GM19468 (cell line): ENCODE results near the gene LCN9.
"Not testable (repeated sequence)": the region's sequence is repeated elsewhere in the genome, so short reads cannot be mapped to it uniquely, and the experiment has no call there.

Experiments
- ATAC-seq: cut with Tn5 transposase; IDR thresholded peaks from one replicate; pipeline ENCODE4 v1.9.1; 2021; ENCODE audit warnings: mild to moderate bottlenecking, moderate library complexity, moderate number of reproducible peaks; ENCODE audit not compliant: unreplicated experiment; ENCODE audit errors: extremely low read depth

The LCN9 gene

DNA sequence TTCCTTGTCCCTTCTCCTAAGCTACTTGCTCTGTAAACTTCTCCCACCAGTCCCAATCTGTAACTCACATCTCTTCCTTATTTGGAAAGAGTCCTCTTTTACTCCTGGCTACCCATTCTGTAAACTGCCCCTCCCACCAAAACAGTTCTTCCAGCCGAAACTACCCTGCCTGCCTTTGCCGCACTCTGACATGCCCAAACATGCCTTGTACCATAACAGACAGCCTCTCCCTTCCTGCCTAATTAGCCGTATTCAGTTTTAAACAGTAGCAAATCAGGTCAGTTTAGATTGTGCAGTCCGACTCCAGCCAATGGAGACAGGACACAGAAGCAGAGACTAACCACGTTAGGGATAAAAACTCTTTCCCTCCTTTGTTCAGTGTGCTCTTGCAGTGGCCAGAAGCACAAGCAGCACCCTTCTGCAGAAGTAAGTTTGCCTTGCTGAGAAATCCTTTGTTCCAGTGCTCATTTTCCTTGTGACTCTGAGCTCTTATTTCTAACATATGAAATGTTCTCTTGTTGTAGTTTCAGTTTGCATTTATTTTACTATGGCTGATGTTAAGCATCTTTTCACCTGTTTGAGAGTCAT lies 18.4 kb upstream of the LCN9 start:
- ATAC-seq, result no peak

DNA sequence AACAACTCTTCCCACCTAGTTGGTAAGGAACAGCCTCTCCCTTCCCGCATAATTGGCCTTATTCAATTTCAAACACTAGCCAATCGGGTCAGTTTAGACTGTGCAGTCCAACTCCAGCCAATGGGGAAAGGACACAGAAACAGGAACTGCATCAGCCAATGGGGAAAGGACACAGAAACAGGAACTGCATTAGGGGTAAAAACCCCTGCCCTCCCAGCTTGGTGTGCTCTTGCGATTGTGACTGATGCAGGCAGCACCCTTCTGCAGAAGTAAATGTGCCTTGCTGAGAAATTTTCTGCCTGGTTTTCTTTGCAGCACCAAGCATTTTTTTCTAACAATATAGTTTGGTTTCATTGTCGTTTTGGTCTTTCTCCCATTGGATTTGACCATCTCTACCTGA lies 15.2 kb upstream of the LCN9 start:
- ATAC-seq, result no peak

- no peak for ATAC-seq
Measured at GRCh38 chr9:135648494-135649410, 14.4 kb upstream of the LCN9 start.

DNA sequence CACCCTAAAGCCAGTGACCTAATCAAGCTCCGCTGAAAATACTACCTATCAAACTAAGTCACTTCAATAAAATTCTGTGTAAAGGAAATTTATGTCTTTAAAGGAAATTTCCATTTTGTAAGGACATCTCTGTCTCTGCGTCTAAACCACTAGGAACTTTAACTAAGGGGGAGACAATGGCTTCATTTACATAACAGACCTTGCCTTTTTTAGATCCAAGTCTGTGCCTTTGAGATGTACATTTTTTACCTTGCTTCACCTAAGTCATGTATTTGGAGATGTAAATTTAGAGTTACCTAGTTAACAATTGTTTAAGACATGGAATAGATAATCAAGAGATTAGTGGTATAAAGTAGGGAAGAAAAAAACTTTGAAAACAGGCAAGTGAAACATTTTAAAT lies 13.6 kb upstream of the LCN9 start:
- ATAC-seq, result no peak

DNA sequence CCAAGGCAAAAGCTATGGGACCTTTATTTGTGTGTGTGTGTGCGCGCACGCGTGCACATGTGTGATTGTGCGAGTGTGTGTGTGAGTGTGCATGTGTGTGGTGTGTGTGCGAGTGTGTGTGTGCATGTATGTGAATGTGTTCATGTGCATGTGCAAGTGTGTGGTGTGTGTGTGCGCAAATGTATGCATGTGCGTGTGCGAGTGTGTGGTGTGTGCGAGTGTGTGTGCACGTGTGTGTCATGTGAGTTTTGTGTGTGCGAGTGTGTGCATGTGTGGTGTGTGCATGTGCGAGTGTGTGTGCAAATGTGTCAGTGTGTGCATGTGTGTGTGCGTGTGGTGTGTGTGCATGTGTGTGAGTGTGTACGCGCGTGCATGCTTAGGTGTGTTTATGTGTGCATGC lies 12.7 kb upstream of the LCN9 start:
- ATAC-seq, result no peak

DNA sequence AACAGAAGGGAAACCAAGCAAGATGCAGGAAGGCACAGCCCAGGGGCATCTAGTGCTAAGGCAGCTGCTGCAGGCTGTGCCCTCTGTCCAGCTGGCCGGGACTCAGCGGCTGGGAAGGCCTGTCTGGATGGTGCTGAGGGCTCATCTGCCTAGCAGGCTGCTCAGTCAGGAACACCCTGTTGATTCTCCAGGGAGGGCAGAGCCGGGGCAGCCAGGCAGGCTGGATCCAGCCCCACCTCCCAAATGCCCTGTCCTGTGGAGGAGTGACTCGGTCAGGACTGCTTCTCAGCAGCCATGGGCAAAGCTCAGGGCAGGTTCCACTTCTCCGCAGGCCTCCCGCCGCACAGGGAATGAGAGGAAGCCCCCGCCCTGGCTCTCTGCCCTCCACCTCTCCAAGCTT lies 7.8 kb upstream of the LCN9 start:
- ATAC-seq, result no peak

DNA sequence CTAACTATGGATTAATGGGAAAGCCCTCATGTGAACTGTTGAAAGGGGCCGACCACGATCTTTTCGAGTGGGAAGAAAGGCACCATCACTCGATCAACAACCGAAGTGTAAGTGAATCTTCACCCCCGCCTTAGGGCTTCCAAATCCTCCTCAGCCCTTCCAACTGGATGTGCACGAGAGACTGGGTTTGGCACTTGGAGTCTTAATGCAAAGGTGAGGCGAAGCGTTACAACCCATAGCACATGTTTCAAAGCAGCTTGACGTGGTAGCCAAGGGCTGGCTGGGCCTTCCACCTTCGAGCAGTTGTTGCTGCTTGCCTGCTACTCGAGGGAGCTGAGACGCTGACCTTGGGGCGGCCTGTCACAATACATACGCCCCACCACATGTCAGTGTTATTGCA lies 5.7 kb upstream of the LCN9 start:
- no peak for ATAC-seq

DNA sequence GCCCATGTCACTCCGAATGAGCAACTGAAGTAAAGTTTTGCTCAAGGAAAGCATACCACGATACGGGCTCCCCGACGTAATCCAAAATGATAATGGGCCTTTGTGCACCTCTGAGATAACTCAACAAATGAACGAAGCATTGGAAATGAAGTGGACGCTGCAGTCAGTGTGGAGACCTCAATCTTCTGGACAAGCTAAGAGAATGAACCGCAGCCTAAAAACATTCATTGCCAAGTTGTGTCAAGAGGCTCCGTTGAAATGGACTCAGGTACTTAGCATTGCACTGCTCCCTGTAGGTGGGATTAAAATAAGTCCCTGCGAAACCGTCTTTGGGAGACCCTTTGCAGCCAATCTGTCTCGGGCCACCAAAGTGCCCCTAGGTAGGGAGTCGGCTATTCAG lies 3.9 kb upstream of the LCN9 start:
- ATAC-seq, result no peak

- no peak for ATAC-seq
Measured at GRCh38 chr9:135660407-135660806, 2.7 kb upstream of the LCN9 start.

DNA sequence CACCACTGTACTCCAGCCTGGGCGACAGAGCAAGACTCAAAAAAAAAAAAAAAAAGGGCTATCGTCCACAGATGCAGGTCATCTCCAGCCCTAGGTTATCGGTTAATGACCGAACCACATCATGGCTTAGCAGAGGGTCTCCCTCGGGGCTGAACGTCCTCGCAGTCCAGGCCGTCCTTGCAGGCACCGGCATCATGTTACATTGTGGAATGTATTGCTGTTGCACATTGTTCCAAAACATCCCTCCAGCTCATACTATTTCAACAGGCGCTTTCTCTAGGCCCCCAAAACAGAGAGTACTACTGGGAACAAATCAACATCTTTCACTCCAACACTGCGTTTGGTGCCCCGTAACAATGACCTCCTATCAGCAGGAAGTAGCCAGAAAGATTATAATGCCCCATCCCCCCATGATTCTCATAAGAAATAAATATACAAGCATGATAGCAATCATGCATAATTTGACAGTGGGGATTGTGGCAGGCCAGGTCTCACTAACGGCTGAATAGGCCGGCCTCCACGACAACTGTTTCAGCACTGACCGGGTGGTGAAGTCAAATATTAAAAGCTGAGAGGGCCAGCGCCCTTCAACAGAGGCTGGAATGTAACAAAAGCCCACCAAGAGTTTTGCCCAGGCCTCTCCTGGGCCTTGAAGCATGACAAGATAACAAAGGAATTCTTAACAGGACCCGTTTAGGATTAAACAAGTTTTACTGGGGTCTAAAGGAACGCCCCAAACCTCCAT lies 1.1 kb upstream of the LCN9 start:
- ATAC-seq, result no peak

DNA sequence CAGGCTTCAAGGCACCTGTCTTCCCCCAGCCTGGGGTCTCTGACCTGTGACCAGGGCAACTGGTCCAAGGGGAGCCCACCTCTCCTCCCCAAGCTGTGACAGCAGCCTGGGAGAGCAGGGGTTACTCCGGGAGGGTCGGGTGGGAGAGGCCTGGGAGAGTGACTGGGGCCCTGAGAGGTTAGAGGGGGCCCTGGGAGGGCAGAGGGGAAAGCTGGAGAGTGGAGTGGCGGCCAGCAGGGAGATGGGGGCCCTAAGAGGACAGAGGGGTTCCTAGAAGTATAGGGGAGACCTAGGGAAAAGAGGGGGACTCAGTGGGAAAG lies 302 bp downstream of the LCN9 start:
- no peak for ATAC-seq

DNA sequence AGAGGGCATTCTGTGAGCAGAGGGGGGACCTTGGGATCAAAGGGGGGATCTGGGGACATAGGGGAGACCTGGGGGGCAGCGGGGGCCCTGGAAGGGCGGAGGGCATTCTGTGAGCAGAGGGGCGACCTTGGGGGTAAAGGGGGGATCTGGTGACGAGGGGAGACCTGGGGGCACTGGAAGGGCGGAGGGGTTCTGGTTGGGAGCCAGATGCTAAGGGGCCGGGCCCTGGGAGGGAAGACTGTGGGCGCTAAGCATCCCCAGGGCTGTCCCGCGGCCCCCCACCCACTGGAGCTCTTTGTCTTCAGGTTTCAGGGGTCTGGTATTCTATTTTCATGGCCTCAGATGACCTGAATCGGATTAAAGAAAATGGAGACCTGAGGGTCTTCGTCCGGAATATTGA lies 748 bp downstream of the LCN9 start:
- ATAC-seq, result no peak

DNA sequence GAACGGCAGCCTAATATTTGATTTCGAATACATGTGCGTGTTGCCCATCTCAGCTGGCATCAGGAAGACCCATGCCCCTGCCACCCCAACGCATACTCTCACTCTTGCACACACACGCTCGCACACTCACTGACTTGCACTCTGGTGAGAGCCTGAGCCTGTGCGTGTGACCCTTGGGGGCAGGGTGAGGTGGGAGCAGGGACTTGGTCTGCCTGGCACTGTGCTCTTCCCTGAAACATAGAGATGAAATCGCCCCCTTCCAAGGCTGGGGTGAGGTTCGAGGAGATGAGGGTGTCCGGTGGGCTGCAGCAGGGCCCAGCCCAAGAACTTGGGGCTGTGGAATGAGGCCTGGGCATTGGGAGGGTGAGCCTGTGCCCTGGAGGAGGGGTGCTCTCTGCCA lies 1.2 kb downstream of the LCN9 start:
- ATAC-seq, result no peak

DNA sequence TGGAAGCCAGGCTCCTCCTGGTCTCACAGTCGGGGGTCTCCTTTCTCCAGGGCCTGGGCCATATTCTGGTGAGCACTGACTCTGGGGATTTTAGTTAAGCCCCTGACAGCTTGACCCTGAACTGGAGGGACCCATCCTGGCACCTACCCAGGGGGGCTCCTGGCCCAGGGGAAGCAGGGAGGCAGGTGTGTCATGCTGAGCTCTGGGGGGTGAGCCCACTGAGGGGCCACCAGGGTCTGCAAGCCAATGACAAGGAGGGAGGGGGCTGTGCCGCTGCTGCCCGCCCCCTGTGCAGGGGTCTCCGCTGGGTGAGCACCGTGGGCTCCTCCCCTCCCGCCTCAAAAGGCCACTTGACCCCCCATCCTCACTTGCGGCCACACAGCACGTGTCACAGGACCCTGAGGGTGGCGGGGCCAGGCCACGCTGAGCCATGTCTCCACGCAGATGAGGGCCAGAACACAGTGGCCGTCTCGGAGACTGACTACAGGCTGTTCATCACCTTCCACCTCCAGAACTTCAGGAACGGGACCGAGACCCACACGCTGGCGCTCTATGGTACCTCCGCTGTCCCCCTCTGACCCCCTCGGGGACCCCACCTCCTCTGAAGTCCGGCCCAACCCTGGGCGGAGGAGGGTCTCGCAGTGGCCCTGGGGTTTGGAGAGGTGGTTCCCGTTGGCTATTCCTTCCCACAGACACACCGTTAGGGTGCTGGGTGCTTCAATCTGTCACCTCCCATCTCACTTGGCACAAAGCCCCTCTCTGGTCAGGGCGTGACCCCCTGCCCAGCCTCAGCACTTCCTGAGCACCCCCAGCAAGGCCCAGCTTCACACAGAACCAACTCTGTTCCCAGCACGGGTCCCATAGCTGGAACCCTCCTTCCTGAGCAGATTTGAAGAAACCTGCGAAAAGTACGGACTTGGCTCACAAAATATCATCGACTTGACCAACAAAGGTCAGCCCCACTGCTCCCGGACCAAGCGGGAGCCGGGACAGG lies 2.0 kb downstream of the LCN9 start:
- ATAC-seq, result no peak

GRCh38 chr9:135665795-135666189 lies 2.7 kb downstream of the LCN9 start:
- no peak for ATAC-seq

DNA sequence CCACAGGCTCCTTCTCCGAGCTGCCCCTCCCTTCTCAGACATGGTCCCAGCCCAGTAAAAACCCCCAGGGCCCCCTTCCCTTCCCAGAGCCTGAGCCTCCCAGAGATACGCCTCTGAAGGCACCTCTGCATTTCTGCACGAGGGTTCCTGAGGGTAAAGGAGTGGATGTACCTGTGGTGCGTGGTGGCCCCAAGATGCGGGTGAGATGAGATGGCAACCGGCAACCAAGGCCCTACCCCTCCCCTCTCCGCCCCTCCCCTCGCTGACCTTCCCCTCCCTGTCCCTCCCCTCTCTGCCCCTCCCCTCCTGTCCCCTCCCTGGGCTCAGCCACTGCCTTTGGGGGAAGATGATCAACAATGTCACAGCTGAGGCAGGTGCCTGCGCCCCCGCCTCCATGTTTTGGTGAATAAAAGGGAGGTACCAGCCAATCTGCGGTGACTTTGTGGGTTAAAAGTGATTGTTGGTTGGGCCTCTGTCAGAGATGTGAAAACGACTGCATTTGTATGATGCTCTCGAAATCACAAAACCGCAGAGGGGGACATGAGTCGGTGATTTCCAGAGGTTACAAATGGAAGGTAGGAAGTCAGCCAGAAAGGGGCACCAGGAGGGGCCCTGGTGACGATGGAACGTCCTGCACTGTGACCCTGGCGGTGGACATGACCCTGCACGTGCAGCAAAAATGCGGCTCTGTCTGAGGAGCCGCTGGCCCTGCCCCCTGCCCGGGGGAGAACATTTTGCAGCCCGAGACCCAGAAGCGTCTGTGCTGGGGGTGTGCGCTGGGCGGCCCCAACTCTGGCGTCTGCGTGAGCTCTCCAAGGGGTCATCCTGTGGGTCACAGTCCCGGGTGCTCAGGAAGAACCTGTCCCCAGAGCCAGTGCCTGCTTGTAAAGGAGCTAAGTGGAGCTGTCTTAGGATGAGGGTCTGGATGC lies 3.7 kb downstream of the LCN9 start:
- ATAC-seq, result no peak

DNA sequence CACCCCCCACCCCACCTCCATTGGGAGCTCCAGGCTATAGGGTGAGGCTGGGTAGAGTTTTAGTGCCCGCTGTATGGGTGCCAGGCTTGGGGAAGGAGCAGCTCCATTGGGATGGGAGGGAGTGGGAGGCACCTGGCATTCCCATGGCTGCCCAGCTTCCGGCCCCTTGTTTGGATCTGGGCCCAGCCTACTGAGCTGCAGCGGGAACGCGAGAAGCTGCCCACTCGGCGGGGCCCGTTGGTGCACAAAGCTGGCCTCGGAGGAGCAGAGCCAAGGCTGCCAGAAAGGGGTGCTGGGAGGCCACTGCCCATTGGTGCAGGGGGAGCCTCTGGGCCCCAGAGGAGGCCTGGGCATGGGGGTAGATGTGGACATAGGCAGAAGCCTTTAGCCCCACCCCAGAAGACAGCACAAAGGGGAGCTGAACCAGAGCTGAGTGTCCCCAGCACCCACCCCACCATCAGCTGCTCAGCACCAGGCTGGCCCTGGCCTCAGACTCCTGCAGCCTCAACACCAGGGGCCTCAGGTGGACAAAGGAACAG lies 4.4 kb downstream of the LCN9 start:
- ATAC-seq, result no peak

- ATAC-seq, result not testable (repeated sequence)
Measured at GRCh38 chr9:135669018-135669417, 5.9 kb downstream of the LCN9 start.
